ENCODE data around the gene HOMEZ.
A peak's percentile ranks its signal among the peaks of the same experiment; 100 is the strongest.

The HOMEZ gene

GRCh38 chr14:23307687-23308644 is 22.0 kb upstream of the HOMEZ start:
- DNase-seq: no peak

- DNase-seq: no peak
Measured at GRCh38 chr14:23307146-23307530, 21.2 kb upstream of the HOMEZ start.

DNA sequence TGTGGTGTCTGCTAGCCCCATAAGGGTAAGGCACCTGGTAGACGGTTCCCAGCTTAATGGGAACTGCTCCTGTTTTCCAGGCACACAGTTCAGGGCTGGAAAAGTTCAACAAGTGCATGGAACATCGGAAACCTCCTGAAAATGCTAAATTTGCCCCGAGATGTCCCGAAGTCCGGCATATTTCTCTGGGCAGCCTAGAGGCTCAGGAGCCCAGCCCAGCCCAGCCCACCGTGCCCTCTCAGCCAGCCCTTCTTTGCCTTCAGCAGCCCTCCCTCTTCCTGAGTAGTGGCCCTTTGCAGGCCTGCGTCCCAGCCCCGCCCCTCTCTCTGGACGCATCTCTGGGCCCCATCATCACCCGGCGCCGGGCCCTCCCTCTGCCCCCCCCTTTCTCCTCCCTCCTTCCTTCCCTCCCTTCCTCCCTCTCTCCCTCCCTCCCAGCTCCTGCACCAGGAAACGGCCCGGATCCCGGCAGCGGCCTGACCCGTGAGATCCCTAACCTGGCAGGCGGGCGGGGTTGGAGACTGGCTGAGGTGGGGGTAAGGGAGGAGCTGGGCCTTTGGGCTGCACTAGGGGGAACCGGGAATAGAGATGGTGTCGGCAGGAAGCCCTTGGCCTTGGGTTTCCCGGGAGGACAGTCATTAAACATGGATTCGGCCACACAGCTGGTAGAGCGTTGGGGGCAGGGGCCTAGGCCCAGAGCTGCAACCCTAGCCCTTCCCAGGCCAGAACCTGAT is 20.6 kb upstream of the HOMEZ start, which contains the start of gene BCL2L2:
TSS of gene BCL2L2 (plus strand) at position 422 of the 734 bp plus-strand sequence. CDS start 935 bp downstream, outside the sequence.
- peak; percentile 31 to 93 (median 88) for DNase-seq

- DNase-seq: peak in 52 of 58 donors; percentile 28 to 81 (median 64)
Measured at GRCh38 chr14:23302290-23303225, 16.6 kb upstream of the HOMEZ start, which contains the start of gene PPP1R3E. PPP1R3E (minus strand) TSS chr14:23302859; CDS start chr14:23302576, 283 bp downstream.

DNA sequence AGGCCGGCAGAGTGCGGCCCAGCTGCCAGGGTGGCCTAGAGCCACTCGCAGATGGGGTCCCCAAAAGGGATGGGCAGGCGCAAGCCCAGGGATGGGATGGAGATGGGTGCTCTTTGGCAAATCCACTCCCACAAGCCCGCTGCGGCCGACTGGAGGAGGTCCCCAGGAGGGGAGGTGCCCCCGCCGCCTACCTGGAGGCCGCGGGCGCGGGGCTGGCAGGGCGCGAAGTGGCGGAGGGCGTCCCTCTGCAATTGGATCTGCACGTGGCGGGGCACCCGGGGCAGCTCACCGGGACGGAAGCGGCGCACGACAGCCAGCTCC is 16.0 kb upstream of the HOMEZ start:
- DNase-seq: peak in 1 of 58 donors; percentile 86

DNA sequence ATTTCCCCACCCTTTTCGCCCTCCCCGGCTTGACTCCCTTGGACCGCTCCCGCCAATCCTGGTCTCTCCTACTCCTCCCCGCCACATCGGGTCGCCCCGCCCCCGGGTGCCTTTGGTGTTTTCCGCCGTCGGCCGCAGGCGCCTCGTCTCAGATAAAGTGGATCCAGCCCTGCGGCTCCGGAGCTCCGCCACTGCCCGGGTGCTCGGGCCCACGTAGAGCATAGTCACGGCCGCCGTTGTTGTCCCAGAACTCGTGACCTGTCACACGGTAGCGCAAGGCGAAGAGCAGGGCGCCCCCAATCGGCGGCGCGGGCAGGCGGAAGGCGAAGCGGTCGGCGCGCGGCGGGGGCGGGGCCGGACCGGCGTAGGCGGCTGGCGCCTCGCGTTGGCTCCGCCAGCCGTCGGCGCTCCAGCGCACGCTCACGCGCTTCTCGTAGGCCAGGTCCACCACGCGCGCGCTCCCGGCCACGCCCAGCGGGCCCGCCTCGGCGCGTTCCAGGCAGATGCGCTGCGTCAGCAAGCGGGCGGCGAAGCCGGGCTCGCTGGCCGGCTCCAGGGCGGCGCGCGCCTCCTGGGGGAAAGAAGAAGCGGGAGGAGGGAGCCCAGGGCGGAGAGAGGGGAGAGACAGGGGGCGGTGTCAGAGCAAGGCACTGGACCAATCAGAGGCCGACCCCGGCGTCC is 15.5 kb upstream of the HOMEZ start:
- peak; percentile 90 to 100 (median 98) for DNase-seq

DNA sequence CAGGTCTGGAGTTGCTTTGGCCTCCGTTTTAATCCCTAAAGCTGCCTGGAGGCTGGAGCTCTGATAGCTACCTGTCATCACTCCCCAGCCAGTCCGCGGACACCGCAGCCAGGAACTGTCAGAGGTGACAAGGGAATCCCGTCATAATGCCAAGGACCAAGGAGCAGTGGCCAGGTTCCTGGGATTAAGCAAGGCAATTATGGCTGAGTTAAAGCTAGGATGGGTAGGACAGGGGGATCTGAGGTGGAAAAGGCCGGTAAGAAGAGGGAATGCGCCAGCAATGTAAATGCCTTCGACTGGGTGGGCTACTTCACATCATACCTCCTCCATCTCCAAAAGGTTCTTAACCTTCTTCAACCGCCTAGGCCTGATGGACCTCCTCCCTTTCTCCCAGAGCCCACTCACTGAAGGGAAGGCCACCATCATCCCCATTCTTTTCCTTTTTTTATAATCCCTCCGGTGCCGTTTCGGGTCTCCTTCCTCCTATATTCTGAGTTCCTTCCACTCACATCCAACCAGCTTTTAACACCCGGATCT is 14.8 kb upstream of the HOMEZ start:
- peak in 17 of 58 donors; percentile 21 to 68 (median 52) for DNase-seq

GRCh38 chr14:23299986-23300686 is 14.2 kb upstream of the HOMEZ start:
- DNase-seq: no peak

DNA sequence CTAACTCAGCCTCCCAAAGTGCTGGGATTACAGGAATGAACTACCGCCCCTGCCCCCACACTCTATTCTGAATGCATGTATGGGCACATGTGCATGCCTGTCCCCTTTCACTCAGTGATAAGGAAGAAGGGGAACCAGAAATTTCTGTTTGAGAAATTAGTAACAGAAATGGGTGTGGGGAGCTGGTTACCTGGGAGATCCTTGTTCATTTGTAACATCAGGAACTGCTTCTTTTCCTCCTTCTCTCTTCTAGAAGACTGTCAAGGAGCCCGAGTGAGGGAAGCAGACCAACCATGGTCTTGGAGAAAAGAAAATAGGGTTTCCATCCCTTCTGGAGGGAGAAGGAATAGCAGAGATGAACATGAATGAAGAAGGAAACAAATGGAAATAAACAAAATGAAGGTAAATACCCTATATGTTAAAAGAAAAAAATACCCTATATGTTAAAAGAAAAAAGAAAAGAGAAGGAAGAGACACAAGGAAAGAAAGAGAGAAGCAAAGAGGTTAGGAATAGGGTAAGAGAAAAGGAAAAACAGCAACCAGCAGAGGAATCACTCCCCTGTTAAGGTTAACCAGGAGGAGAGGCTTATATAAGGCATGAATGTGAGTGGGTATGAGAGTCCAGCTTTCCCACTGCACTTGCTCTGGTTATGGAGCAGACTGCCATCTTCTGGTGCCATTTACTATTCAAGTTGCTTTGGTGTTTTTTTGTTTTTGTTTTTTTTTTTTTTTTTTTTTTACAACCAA is 13.5 kb upstream of the HOMEZ start:
- DNase-seq: peak in 13 of 58 donors; percentile 5 to 69 (median 25)

DNA sequence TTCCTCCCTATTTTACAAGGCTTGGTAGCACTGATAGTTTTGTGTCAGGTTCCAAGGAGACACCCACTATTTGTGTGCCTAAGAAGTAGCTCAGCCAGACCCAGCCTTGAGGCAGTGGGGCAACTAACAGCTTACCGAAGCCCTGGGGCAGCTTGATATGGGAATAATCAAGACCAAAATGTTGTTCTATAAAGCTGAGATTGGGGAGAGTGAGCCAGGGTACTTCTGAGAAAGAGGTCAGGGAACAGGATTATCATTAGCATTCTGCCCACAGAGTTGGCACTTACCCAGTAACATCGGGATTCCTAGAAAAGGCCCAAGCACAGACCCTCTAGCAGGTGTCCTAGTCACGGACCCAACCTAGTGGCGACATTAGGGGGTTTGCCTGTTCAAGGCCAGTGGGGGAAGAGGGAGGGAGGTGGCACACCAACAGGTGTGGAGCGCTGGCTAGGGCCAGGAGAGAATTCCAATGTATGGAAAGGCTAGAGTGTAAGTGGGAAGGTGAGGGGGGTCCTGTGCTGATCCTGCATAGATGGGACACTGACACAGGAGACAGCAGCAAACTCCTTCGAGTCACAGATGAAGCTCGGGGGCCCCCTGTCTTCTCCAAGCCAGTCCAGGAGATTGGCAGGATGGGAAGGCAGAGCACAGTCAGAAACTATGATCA is 11.8 kb upstream of the HOMEZ start:
- no peak for DNase-seq

GRCh38 chr14:23297096-23297495 is 11.2 kb upstream of the HOMEZ start:
- no peak for DNase-seq

DNA sequence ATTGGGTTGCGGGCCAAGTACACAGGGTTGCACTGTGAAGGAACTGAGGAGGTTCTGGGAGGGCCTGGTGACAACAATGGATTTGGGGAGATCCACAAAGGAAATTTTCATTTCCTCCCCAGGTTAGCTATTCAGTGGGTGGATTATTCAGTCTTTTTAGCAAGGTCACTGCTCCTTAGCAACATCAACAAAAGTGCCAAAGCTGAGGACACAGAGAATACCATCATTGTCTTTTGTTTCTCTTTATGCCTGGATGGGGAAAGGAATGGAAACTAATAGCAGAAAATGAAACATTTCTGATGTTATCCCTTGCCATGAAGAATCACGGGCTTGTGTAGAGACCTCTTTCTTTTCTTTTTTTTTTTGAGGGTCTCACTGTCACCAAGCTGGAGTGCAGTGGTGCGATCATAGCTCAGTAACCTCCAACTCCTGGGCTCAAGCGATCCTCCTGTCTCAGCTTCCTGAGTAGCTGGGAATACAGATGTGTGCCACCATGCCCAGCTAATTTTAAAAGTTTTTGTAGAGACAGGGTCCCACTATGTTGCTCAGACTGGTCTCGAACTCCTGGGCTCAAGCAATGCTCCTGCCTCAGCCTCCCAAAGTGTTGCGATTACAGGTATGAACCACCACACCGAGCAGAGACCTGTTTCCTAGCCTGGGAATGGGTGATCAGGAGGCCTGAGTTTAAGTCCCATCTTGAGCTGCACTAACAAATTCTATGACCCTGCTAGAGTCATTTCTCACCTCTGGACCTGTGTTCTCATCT is 10.3 kb upstream of the HOMEZ start:
- DNase-seq: no peak

DNA sequence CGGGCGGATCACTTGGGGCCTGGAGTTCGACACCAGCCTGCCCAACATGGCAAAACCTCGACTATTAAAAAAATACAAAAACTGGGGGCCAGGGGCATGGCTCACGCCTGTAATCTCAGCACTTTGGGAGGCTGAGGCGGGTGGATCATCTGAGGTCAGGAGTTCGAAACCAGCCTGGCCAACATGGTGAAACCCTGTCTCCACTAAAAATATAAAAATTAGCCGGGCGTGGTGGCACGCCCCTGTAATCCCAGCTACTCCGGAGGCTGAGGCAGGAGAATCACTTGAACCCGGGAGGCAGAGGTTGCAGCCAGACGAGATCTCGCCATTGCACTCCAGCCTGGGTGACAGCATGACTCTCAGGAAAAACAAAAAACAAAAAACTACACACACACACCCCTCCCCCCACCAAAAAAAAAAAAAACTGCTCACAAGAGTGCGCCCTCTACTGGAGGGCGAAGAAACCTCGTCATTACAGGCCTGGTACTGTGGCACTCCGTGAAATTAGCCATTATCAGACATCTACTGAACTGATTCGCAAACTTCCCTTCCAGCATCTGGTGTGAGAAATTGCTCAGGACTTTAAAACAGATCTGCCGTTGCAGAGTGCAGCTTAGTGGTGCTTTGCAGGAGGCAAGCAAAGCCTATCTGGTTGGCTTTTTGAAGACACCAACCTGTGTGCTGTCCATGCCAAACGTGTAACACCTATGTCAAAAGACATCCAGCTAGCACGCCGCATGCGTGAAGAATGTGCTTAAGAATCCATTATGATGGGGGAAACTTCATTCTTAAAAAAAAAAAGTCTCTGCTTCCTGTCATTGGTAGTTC is 9.0 kb upstream of the HOMEZ start:
- peak in 27 of 58 donors; percentile 11 to 62 (median 29) for DNase-seq

DNA sequence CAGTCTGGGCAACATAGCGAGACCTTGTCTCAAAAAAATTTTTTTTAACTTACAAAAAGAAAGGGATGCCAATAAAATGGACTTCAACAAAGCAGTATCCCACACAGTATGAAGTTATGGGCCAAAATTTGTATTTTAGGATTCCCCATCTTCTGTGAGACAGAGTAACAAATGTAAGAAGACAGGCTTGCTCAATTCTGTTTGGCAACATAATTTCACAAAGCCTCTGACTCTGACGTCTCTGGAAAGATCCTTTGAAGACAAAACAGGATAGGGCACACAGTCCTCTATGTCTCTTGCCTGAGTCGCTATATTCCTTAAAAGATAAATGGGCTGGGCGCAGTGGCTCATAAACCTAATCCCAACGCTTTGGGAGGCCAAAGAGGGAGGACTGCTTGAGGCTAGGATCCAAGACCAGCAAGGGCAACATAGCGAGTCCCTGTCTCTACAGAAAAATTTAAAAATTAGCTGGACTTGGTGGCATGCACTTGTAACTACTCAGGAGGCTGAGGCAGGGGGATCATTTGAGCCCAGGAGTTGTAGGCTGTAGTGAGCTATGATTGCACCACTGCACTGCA is 1.1 kb upstream of the HOMEZ start:
- no peak for DNase-seq

DNA sequence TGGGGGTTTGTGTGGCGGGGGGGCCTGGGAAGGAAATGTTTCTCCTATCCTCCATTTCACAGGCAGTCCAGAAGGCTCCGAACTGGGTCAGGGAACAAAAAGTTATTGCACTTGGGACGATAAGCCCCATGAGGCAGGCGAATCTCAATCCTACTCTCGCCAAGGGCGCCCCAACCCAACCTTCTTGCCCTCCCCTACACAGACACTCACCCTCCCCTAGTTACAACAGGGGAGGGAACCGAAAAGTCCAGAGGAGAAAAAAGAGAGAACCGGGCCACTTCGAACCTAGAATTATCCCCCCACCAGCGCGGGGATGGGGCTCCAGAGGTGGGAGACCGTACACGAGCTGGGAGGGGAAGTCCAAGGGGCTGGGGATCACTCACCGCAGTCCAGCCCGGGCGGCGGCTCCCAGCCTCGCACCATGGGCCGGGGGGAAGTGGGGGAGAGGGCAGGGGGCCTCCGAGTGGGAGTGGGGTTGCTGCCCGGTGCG is 357 bp downstream of the HOMEZ start:
- peak in 2 of 58 donors; percentile 27 to 59 for DNase-seq
